ENCODE results near the gene MSI2.
A peak's percentile ranks its signal among the peaks of the same experiment; 100 is the strongest.

The MSI2 gene

DNA sequence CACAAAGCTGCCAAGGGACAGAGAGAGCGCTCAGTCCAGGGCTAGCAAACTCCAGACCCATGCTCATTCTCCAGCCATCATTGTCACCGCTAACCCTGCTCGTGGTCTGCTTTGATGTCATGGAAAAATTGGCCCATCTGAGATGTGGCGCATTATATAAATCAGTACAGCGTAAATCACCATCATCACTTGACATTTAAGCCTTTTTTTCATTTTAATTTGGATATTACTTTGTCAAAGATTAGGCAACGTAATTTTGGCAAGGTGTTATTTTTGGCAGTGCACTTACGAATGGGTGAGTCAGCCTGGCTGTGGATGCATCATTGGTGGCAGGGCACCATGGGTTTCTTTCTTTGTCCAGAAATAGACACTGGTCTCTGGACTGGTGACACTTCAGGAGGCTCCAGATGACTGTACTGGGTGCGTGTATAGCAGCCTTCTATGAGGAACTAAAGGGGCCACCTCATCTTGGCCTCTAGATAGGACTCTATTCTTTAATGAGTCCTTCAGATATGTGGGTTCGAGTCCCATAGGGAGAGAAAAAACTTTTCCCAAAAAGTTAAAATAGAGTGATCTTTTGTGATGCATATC lies 166.3 kb downstream of the MSI2 start:
- Mint-ChIP-seq H3K4me3 (no peak overlapping the region), H3K27ac (ENCODE audit: low read depth) (no peak overlapping the region), H3K4me1 (peaks cover 33% of the 10 kb centered on the region), H3K9me3 (no peaks in the 10 kb centered on the region), H3K36me3 (ENCODE audit: insufficient read depth) (peaks cover 8% of the 10 kb centered on the region), H3K27me3 (no peaks in the 10 kb centered on the region)
- no peak for DNase-seq (ENCODE audit: low spot score in 2 of 2)
- no peak for ATAC-seq (replicated peaks; ENCODE audit: extremely low read depth, poor library complexity, severe bottlenecking)

DNA sequence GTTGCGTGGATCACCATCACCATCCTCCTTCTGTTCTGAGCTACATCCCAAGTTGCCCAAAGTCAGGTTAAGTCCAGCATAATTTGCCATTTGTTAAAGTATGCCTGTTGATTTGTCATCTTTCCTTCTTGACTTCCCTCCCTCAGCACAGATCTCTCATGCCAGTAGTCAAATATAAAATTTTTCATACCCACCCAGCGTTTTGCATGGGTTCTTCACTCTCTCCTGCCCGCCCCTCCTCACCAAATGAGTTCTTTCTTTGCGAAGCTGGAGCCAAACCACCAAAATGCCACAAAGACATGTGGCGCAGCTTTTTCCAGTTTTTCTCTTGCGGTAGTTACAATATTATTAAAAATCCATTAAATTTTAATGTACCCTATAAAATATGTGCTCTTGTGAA lies 167.2 kb downstream of the MSI2 start:
- H3K36me3 Mint-ChIP-seq (ENCODE audit: insufficient read depth) = peaks cover 6% of the 10 kb centered on the region
- no peak overlapping the region for H3K27ac Mint-ChIP-seq (ENCODE audit: low read depth)
- no peak overlapping the region for H3K4me3 Mint-ChIP-seq
- DNase-seq (ENCODE audit: low spot score in 2 of 2) (no peak), ATAC-seq (replicated peaks; ENCODE audit: extremely low read depth, poor library complexity, severe bottlenecking) (no peak)
- H3K4me1 Mint-ChIP-seq = peaks cover 33% of the 10 kb centered on the region
- H3K9me3 Mint-ChIP-seq = no peaks in the 10 kb centered on the region
- no peaks in the 10 kb centered on the region for H3K27me3 Mint-ChIP-seq

DNA sequence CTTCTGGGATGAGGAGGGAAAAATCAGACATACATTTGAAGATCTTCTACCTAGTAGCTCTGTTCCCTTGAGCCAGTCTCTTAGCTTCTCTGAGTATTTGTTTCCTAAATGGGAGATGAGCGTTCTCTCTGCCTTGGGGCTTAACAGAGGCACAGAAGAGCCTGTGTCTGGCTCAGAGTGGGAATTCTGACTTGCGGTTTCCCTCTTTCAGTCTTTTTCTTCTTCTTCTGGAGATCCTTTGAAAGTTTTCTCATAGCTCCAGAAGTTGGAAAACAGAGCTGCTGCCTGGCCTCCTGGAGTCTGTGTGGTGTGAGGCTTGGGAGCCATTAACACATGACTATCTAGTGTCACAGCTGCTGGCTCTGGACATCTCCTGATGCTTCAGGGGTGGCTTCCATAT lies 167.9 kb downstream of the MSI2 start:
- peaks cover 33% of the 10 kb centered on the region for H3K4me1 Mint-ChIP-seq
- H3K4me3 Mint-ChIP-seq = no peak overlapping the region
- peaks cover 8% of the 10 kb centered on the region for H3K36me3 Mint-ChIP-seq (ENCODE audit: insufficient read depth)
- DNase-seq (ENCODE audit: low spot score in 2 of 2) = no peak
- H3K27me3 Mint-ChIP-seq = no peaks in the 10 kb centered on the region
- no peak for ATAC-seq (replicated peaks; ENCODE audit: extremely low read depth, poor library complexity, severe bottlenecking)
- H3K27ac Mint-ChIP-seq (ENCODE audit: low read depth) = no peak overlapping the region
- no peaks in the 10 kb centered on the region for H3K9me3 Mint-ChIP-seq

DNA sequence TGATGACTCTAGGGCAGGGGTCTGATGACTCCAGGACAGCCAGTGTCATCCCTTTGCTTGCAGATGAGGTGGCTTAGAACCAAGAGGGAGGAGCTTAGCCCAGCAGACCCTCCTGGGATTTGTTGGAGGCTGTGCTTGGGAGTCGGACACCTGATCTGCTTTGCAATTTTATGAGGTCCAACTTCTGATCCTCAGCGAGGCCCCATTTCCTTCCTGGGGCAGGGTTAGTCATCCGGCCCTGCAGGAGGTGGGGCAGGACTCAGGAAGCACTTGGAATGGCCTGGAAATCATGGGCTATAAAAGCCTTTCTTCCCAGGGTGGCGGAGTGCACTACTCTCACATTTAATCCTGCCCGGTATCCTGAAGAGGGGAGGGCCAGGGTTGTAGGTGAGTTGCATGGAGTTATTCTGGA lies 168.5 kb downstream of the MSI2 start:
- no peak for DNase-seq (ENCODE audit: low spot score in 2 of 2)
- Mint-ChIP-seq H3K4me3 (no peak overlapping the region), H3K4me1 (peaks cover 33% of the 10 kb centered on the region), H3K27ac (ENCODE audit: low read depth) (no peak overlapping the region), H3K36me3 (ENCODE audit: insufficient read depth) (peaks cover 10% of the 10 kb centered on the region), H3K9me3 (no peaks in the 10 kb centered on the region), H3K27me3 (no peaks in the 10 kb centered on the region)
- ATAC-seq (replicated peaks; ENCODE audit: extremely low read depth, poor library complexity, severe bottlenecking) = no peak

DNA sequence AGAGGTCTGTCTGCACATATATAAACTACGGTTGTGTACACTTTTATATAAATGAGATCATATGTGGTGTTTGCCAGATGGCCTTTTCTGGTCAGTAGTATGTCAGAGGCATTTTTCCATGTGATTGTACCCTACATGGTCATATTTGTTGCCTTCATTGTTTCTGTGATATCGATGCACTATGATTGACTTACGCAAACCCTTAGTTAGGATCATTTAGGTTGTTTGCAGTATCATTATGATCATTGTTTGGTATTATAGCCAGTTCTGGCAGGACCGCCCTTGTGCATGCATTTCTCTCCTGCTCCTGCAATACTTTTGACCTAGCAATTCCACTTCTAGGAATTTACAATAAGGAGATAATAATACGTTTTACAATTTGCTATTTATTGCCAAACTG lies 169.1 kb downstream of the MSI2 start:
- ATAC-seq (replicated peaks; ENCODE audit: extremely low read depth, poor library complexity, severe bottlenecking) = no peak
- H3K27ac Mint-ChIP-seq (ENCODE audit: low read depth) = no peak overlapping the region
- H3K36me3 Mint-ChIP-seq (ENCODE audit: insufficient read depth) = peaks cover 10% of the 10 kb centered on the region
- H3K4me1 Mint-ChIP-seq = peaks cover 36% of the 10 kb centered on the region
- DNase-seq (ENCODE audit: low spot score in 2 of 2) = no peak
- H3K4me3 Mint-ChIP-seq = no peak overlapping the region
- H3K9me3 Mint-ChIP-seq = no peaks in the 10 kb centered on the region
- no peaks in the 10 kb centered on the region for H3K27me3 Mint-ChIP-seq

DNA sequence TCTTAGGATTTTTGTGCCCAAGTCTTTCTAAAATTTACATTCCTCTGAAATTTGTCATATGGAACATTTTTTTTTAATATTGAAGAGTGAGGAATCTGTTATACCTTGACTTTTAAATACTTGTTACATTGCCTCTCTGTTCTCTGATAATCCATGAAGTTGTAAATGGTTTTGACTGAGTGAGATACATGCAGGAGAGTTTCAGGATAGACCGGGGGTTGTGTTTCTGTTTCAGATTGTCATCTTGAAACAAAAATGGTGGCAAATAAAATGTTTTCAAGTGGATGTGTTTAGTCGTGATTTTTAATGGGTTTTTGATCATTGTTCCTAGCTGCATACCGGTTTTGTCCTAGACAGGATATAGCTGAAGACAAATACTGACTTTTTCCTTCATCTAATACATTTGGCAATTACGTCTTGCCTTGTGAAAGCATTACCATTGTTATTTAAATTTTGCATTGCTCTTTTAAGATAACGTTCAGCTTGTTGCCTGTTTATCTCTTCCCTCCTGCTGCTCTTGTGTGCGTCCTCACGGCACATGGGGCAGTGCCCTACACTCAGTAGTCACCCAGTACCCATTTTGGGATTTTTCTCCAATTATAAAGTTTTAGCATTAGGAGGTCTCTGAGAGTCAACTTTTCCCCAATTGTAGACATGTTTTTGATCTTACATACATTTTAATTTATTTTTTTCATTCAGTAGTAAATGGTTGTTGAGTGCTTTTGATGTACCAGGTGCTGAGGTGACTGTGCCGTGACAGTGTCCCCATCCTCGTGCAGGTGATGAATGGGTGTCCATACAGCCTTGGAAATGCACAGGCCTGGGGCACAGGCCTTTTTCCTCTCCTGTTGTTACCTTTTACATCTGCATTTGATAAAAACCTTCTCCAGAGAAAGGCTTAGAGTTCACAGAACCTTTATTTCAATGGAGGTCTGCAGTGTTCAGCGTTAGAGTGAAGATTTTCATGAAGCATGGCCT lies 169.9 kb downstream of the MSI2 start:
- H3K4me1 Mint-ChIP-seq = peaks cover 32% of the 10 kb centered on the region
- H3K27me3 Mint-ChIP-seq = no peaks in the 10 kb centered on the region
- H3K4me3 Mint-ChIP-seq = no peak overlapping the region
- no peaks in the 10 kb centered on the region for H3K9me3 Mint-ChIP-seq
- no peak for ATAC-seq (replicated peaks; ENCODE audit: extremely low read depth, poor library complexity, severe bottlenecking)
- peaks cover 9% of the 10 kb centered on the region for H3K36me3 Mint-ChIP-seq (ENCODE audit: insufficient read depth)
- H3K27ac Mint-ChIP-seq (ENCODE audit: low read depth) = no peak overlapping the region
- no peak for DNase-seq (ENCODE audit: low spot score in 2 of 2)

DNA sequence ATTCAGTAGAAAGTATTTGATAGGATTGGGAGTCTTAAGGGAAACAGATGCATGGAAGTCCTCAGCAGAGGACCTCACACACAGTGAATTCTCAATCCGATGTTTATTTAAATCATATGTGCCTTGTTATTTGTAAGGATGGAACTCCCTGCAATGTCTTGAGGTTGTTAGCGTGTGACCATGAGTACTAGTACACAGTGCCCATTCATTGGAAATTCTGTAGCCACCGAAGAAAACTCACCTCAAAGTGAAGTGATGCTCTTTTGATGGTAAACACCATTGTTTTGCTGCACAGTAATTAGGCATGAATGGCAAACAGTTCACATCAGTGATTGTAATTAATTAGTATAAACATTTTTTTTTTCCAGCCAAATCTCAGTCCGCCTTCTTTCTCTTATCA lies 173.6 kb downstream of the MSI2 start:
- Mint-ChIP-seq H3K27ac (ENCODE audit: low read depth) (peak overlapping the region; percentile 44), H3K36me3 (ENCODE audit: insufficient read depth) (peaks cover 7% of the 10 kb centered on the region), H3K4me3 (no peak overlapping the region), H3K4me1 (peaks cover 33% of the 10 kb centered on the region), H3K9me3 (no peaks in the 10 kb centered on the region), H3K27me3 (no peaks in the 10 kb centered on the region)
- ATAC-seq (replicated peaks; ENCODE audit: extremely low read depth, poor library complexity, severe bottlenecking) = no peak
- DNase-seq (ENCODE audit: low spot score in 2 of 2) = no peak

DNA sequence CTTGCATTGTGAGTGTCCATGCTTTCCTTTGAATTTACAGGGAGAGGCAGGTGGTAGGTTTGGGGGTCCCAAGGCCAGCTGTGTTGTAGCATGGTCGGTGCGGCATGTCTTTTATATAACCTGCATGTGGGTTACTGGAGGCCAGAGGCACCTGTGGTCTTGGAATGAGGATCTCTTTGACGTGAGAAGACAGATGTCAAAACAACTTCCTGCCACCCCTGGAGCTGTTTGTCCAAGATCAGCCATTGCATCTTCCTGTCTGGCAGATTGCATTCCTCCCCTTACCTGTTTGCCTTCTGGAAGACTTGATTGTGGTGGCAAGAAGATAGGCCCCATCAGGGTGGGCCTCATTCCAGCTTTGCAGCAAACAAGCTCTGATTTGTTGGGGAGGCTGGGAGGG lies 175.1 kb downstream of the MSI2 start:
- Mint-ChIP-seq H3K4me3 (no peak overlapping the region), H3K4me1 (peaks cover 34% of the 10 kb centered on the region), H3K36me3 (ENCODE audit: insufficient read depth) (peaks cover 7% of the 10 kb centered on the region), H3K27ac (ENCODE audit: low read depth) (no peak overlapping the region), H3K27me3 (no peaks in the 10 kb centered on the region), H3K9me3 (no peaks in the 10 kb centered on the region)
- DNase-seq (ENCODE audit: low spot score in 2 of 2) (no peak), ATAC-seq (replicated peaks; ENCODE audit: extremely low read depth, poor library complexity, severe bottlenecking) (no peak)

DNA sequence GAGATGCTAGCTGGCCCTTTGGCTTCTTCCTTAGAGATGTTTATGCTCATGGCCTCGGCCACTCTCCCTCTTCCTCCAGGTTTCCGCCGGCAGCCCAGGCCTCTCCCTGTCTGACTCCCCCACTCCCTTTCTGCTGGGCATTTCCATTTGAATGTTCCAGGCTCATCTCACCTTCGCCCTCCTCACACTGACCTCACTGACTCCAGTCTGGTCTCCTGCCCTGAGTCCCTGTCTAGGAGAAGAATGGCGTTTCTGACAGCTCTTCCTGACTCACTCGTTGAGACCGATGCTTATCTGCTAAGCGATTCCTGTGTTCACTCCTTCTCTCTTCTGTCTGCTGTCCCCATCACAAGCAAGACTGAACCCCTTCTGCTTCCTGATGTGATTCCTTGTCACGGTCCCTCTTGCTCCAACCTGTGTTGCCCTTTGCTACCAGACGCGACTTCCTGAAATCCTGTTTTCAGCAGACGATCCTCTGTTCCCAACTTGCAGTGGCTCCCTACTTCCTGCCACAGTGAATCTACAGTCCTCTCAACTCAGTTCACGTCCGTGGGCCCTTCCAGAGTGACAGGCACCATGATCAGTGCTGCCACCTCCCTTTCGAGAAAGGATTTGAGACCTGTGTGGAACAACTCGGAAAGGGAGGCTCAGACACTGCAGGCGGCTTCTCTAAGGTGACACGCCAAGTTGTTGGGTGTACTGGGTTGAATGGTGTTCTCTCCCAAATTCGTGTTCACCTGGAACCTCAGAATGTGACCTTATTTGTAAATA lies 176.4 kb downstream of the MSI2 start:
- H3K27me3 Mint-ChIP-seq = no peaks in the 10 kb centered on the region
- no peak overlapping the region for H3K4me3 Mint-ChIP-seq
- no peak for ATAC-seq (replicated peaks; ENCODE audit: extremely low read depth, poor library complexity, severe bottlenecking)
- no peaks in the 10 kb centered on the region for H3K9me3 Mint-ChIP-seq
- H3K4me1 Mint-ChIP-seq = peaks cover 43% of the 10 kb centered on the region
- no peak for DNase-seq (ENCODE audit: low spot score in 2 of 2)
- H3K27ac Mint-ChIP-seq (ENCODE audit: low read depth) = no peak overlapping the region
- H3K36me3 Mint-ChIP-seq (ENCODE audit: insufficient read depth) = peaks cover 7% of the 10 kb centered on the region

DNA sequence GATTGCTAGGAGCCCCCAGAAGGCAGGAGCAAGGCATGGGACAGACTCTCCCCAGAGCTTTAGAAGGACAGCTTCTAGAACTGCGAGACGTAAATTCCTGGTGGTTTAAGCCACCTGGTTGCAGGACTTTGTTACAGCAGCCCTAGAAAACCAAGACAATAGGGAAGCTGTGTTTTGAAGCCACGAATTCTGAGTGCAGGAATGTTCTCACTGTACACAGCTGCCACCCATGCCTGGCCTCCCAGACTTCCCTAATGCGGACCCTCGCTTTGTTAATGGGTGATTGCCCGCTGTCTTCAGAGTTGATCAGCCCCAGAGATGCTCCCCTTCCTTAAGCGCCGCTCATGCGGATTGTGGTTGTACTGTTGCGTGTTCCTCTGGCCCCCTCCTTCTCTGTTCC lies 177.1 kb downstream of the MSI2 start:
- no peak for ATAC-seq (replicated peaks; ENCODE audit: extremely low read depth, poor library complexity, severe bottlenecking)
- peaks cover 50% of the 10 kb centered on the region for H3K4me1 Mint-ChIP-seq
- H3K27me3 Mint-ChIP-seq = no peaks in the 10 kb centered on the region
- H3K36me3 Mint-ChIP-seq (ENCODE audit: insufficient read depth) = peaks cover 7% of the 10 kb centered on the region
- H3K4me3 Mint-ChIP-seq = no peak overlapping the region
- H3K9me3 Mint-ChIP-seq = no peaks in the 10 kb centered on the region
- DNase-seq (ENCODE audit: low spot score in 2 of 2) = no peak
- no peak overlapping the region for H3K27ac Mint-ChIP-seq (ENCODE audit: low read depth)

DNA sequence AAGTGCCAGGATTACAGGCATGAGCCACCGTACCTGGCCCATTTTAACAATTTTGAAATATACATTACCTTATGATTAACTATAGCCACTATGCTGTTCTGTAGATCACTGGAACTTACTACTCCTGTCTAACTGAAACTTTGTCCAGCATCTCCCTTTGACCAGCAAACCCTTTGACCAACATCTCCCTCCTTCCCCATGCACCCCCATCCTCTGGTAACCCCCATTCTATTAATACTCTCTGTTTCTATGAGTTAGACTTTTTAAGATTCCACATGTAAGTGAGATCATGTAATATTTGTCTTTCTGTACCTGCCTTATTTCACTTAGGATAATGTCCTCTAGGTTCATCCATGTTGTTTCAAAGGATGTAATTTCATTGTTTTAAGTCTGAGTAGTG lies 178.0 kb downstream of the MSI2 start:
- H3K4me3 Mint-ChIP-seq = no peak overlapping the region

DNA sequence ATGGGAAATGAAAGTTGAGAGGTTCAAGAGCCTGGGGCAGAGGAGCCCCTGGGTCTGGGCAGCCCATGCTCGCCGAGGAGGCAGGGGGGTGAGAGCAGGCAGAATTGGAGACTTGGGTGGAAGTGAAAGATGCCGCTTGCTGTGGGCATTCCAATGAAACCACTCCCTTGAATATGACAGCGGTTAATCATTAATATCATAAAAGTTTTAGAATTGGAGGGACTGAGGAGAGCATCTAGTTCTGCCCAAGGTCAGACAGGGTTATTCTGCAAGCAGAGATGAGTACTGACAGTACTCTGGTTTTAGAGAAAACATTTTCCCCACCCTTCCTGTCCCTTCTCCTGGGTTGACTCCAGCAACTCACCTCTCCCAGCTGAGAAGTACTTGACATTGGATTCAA lies 180.2 kb downstream of the MSI2 start:
- Mint-ChIP-seq H3K27me3 (no peaks in the 10 kb centered on the region), H3K4me3 (no peak overlapping the region)

More for the DNA sequence above, 178.0 kb downstream of the MSI2 start:
- Mint-ChIP-seq H3K9me3 (no peaks in the 10 kb centered on the region), H3K4me1 (peaks cover 57% of the 10 kb centered on the region), H3K27ac (ENCODE audit: low read depth) (no peak overlapping the region), H3K27me3 (no peaks in the 10 kb centered on the region), H3K36me3 (ENCODE audit: insufficient read depth) (peaks cover 5% of the 10 kb centered on the region)
- ATAC-seq (replicated peaks; ENCODE audit: extremely low read depth, poor library complexity, severe bottlenecking) (no peak), DNase-seq (ENCODE audit: low spot score in 2 of 2) (no peak)

More for the DNA sequence above, 180.2 kb downstream of the MSI2 start:
- no peak overlapping the region for H3K27ac Mint-ChIP-seq (ENCODE audit: low read depth)
- ATAC-seq (replicated peaks; ENCODE audit: extremely low read depth, poor library complexity, severe bottlenecking) (no peak), DNase-seq (ENCODE audit: low spot score in 2 of 2) (no peak)
- peaks cover 5% of the 10 kb centered on the region for H3K36me3 Mint-ChIP-seq (ENCODE audit: insufficient read depth)
- no peaks in the 10 kb centered on the region for H3K9me3 Mint-ChIP-seq
- H3K4me1 Mint-ChIP-seq = peaks cover 73% of the 10 kb centered on the region

All from central memory CD8-positive, alpha-beta T cell (primary cell).